HUES48 (cell line): ENCODE measurements around the gene C1orf210.
A peak's percentile ranks its signal among the peaks of the same experiment; 100 is the strongest.

Experiments used
- H3K27ac ChIP-seq: one replicate; pipeline ENCODE4 v1.7.0; 2013; ENCODE audit warnings: low read depth, low read length, inconsistent platforms
- H3K27me3 ChIP-seq: 2 replicates; pipeline ENCODE4 v1.6.1; 2013; ENCODE audit warnings: mild to moderate bottlenecking, low read length; ENCODE audit not compliant: control insufficient read depth, insufficient read depth
- H3K36me3 ChIP-seq: 2 replicates; pipeline ENCODE4 v1.6.1; 2013; ENCODE audit warnings: low read length; ENCODE audit not compliant: control insufficient read depth, insufficient read depth
- H3K4me1 ChIP-seq: 2 replicates; pipeline ENCODE4 v1.6.1; 2013; ENCODE audit warnings: mild to moderate bottlenecking, low read length; ENCODE audit not compliant: control insufficient read depth, insufficient read depth
- H3K4me3 ChIP-seq: 2 replicates; pipeline ENCODE4 v1.5.1; 2013; ENCODE audit warnings: mild to moderate bottlenecking, low read depth, low read length
- H3K9ac ChIP-seq: 2 replicates; pipeline ENCODE4 v1.6.1; 2013; ENCODE audit warnings: mild to moderate bottlenecking, low read depth, low read length, moderate library complexity
- H3K9me3 ChIP-seq: 2 replicates; pipeline ENCODE4 v1.6.1; 2013; ENCODE audit warnings: low read length; ENCODE audit not compliant: control insufficient read depth, insufficient read depth

C1orf210 gene

GRCh38 chr1:43292679-43293078 lies 7.3 kb upstream of the C1orf210 start:
- Histone ChIP-seq H3K27me3 (no peaks in the 10 kb centered on the region), H3K36me3 (no peaks in the 10 kb centered on the region), H3K4me3 (no peak overlapping the region), H3K9me3 (no peaks in the 10 kb centered on the region), H3K4me1 (peaks cover 28% of the 10 kb centered on the region), H3K27ac (no peak overlapping the region), H3K9ac (no peak overlapping the region)

DNA sequence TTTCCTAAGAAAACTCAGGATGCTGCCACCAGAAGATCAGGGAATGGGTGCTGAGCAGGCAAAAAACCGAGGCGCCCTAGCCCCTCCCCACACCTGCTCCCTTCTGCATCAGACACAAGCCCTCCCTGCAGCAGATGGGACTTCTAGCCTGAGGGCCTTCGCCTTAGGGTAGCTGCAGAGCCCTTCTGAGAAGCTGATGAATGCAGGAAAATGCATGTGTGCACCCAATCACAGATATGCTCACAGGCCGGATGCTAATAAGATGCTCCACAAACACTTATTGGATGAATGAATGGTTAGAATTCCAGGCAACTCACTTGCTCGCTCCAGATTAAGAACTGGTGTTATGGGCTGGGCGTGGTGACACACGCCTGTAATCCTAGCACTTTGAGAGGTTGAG lies 6.8 kb upstream of the C1orf210 start:
- no peak overlapping the region for H3K4me3 ChIP-seq
- H3K9me3 ChIP-seq: no peaks in the 10 kb centered on the region
- no peaks in the 10 kb centered on the region for H3K36me3 ChIP-seq
- H3K27me3 ChIP-seq: no peaks in the 10 kb centered on the region
- no peak overlapping the region for H3K9ac ChIP-seq
- peaks cover 26% of the 10 kb centered on the region for H3K4me1 ChIP-seq
- H3K27ac ChIP-seq: no peak overlapping the region

DNA sequence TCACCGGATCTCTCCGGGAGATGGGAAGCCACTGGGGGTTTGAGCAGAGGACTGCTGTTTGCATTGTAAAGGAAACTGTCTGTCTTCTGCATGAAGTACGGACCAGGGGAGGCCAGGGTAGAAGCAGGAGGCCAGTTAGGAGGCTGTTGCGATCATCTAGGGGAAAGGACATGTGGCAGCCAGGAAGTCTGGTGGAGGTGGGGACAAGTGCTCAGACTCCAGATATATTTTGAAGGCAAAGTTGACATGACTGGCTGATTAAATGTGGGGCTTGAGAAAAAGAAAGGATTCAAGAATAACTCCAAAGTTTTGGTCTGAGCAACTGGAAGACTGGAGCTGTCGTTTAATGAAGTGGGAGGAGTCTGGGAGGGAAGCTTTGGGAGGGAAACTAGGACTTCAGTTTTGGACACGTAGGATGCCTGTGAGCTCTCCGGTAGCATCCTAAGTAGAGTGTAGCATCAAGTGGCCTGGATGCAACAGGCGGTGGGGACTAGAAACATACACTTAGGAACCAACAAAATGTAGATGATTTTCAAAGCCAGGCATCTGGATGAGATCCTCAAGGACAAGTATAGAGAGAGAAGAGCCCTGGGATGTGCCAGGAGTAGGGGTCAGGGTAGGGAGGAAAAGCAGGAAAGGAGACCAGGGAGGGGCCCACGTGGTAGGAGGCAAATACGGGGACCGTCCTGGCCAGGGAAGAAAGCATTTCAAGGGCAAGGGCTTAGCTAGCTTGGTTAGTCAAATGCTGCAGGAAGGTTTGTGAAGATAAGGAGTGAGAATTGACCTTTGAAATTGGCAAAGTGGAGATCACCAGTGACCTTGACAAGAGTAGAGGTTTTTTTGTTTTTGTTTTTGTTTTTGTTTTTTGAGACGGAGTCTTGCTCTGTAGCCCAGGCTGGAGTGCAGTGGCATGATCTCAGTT lies 3.7 kb upstream of the C1orf210 start:
- Histone ChIP-seq H3K9ac (no peak overlapping the region), H3K27ac (no peak overlapping the region), H3K4me1 (peaks cover 16% of the 10 kb centered on the region), H3K27me3 (no peaks in the 10 kb centered on the region), H3K4me3 (no peak overlapping the region), H3K9me3 (no peaks in the 10 kb centered on the region), H3K36me3 (no peaks in the 10 kb centered on the region)

DNA sequence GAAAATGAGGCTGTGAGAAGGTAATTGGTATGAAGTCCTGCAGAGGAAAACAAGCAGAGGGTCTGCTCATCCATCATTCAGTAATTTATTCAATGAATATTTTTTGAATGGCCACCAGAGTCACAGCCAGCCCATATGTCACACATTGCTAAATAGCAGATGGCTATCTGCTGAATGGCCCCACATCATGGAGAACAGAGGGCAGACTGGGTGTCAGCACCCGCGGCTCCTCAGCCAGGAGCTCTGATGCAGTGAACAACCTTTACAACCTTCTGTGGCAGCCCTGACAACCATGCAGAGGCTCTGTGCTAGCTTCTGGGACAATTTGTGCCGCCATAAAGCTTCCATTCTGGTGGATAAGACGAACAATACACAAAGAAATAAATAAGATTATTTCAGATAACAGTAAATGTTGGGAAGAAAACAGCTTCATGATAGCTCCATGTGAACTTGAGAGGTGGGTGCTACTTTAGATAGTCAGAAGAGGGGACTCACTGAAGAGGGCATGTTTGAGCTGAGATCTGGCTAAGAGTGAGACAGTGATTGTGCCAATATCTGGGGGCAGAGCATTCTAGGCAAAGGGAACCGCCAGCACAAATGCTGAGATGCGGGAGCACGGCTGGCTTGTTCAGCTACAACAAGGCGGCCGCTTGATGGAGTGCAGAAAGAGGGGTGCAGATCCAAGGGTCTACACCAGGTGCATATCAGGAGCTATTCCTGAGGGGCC lies 2.8 kb upstream of the C1orf210 start:
- Histone ChIP-seq H3K9me3 (no peaks in the 10 kb centered on the region), H3K27me3 (no peaks in the 10 kb centered on the region), H3K9ac (no peak overlapping the region), H3K4me3 (no peak overlapping the region), H3K4me1 (peaks cover 16% of the 10 kb centered on the region), H3K36me3 (no peaks in the 10 kb centered on the region), H3K27ac (no peak overlapping the region)

DNA sequence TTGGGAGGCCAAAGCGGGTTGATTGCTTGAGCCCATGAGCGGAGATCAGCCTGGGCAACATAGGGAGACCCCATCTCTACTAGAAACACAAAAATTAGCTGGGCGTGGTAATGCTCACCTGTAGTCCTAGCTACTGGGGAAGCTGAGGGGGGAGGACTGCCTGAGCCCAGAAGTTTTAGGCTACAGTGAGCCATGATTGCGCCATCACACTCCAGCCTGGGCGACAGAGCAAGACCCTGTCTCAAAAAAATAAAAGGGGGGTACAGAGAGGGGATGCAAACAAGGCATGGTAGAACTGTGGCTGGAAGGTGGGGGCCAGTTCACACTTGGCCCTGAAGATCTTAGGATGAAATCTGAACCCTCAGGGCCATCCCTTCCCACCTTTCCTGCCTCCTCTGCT lies 1.2 kb upstream of the C1orf210 start:
- Histone ChIP-seq H3K4me3 (no peak overlapping the region), H3K9me3 (no peaks in the 10 kb centered on the region), H3K27me3 (no peaks in the 10 kb centered on the region), H3K36me3 (no peaks in the 10 kb centered on the region), H3K9ac (no peak overlapping the region), H3K27ac (no peak overlapping the region), H3K4me1 (peaks cover 16% of the 10 kb centered on the region)

DNA sequence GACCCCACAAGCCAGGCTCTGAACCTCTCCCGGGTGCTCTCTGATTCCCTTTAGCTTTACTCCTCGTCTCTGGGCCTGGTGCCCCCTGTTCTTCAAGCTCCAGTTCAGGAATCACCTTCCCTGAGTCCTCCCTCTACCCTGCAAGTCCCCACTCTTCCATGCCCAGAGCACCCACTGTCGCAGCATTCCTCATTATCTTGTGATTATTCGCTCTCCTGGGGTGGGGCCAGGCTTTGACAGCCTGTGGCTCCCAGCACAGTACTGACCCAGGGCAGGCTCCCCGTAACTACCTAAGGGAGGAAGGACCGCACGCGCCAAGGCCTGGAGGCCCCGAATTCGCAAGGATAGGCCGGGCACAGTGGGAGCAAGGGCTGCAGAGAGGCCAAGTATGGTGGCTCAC lies 734 bp upstream of the C1orf210 start:
- Histone ChIP-seq H3K4me3 (peak overlapping the region; percentile 67; the same call in 1 of the 2 replicates), H3K9me3 (no peaks in the 10 kb centered on the region), H3K9ac (no peak overlapping the region), H3K27me3 (no peaks in the 10 kb centered on the region), H3K36me3 (no peaks in the 10 kb centered on the region), H3K4me1 (peaks cover 16% of the 10 kb centered on the region), H3K27ac (no peak overlapping the region)

DNA sequence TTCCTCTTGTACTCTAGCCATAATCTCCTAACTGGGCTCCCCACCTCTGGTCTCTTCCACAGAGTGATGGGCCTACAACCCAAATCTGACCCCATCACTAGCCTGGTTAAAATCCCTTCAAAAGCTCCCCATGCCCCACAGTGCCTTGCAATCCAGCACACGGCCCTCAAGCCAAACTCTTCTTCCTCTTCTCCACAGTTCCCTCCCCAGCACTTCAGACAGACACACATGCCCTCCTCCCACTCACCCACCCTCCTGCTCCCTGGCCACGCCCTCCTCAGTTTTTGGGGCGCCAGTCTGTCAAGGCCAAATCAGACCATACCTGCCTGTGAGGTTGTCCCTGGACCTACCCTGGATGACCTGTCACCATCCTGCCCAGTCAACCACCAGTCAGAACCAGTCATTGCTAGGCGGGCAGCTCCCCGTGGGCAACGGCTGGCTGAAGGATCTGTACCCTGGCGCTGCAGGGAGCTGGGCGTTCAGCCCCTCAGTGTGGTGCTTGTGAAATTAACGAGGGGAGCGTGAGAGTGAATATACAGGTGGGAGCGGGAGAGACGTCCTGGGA lies 753 bp downstream of the C1orf210 start:
- Histone ChIP-seq H3K27me3 (no peaks in the 10 kb centered on the region), H3K27ac (no peak overlapping the region), H3K9me3 (no peaks in the 10 kb centered on the region), H3K4me3 (peak overlapping the region; percentile 67), H3K36me3 (no peaks in the 10 kb centered on the region), H3K9ac (no peak overlapping the region), H3K4me1 (peaks cover 16% of the 10 kb centered on the region)

GRCh38 chr1:43284065-43284464 lies 1.3 kb downstream of the C1orf210 start:
- peaks cover 16% of the 10 kb centered on the region for H3K4me1 ChIP-seq
- H3K4me3 ChIP-seq: no peak overlapping the region
- no peaks in the 10 kb centered on the region for H3K27me3 ChIP-seq
- H3K9ac ChIP-seq: no peak overlapping the region
- no peaks in the 10 kb centered on the region for H3K9me3 ChIP-seq
- no peaks in the 10 kb centered on the region for H3K36me3 ChIP-seq
- H3K27ac ChIP-seq: no peak overlapping the region

- Histone ChIP-seq H3K9me3 (no peaks in the 10 kb centered on the region), H3K9ac (no peak overlapping the region), H3K4me3 (no peak overlapping the region), H3K36me3 (no peaks in the 10 kb centered on the region), H3K27me3 (no peaks in the 10 kb centered on the region), H3K27ac (no peak overlapping the region), H3K4me1 (peaks cover 16% of the 10 kb centered on the region)
Measured at GRCh38 chr1:43282220-43283195, 2.9 kb downstream of the C1orf210 start.

GRCh38 chr1:43280692-43281091 lies 4.7 kb downstream of the C1orf210 start:
- Histone ChIP-seq H3K27ac (no peak overlapping the region), H3K4me3 (no peak overlapping the region), H3K9ac (no peak overlapping the region), H3K9me3 (no peaks in the 10 kb centered on the region), H3K4me1 (peaks cover 12% of the 10 kb centered on the region), H3K36me3 (no peaks in the 10 kb centered on the region), H3K27me3 (no peaks in the 10 kb centered on the region)
